NCI-H187 treated with DMSO at 0.1 percent for 48 hours (cell line): Measurements from ENCODE around the gene SAMD4A.

Experiments
- DNase-seq: peaks from one replicate; lab custom pipeline; 2025; lab: John Stamatoyannopoulos, UW

The SAMD4A gene

GRCh38 chr14:54763761-54764160, 196.8 kb downstream of the SAMD4A start:
- DNase-seq = no peak

GRCh38 chr14:54766276-54767138, 199.6 kb downstream of the SAMD4A start:
- DNase-seq = no peak

GRCh38 chr14:54767139-54767431, 200.2 kb downstream of the SAMD4A start:
- DNase-seq = no peak

GRCh38 chr14:54767450-54767849, 200.5 kb downstream of the SAMD4A start:
- DNase-seq = no peak

- no peak for DNase-seq
These were observed 201.7 kb downstream of the SAMD4A start for GRCh38 chr14:54768501-54769129.

- no peak for DNase-seq
These were observed 203.3 kb downstream of the SAMD4A start for GRCh38 chr14:54769951-54770863.

GRCh38 chr14:54771411-54772027, 204.6 kb downstream of the SAMD4A start:
- no peak for DNase-seq

GRCh38 chr14:54772451-54772881, 205.5 kb downstream of the SAMD4A start:
- no peak for DNase-seq

GRCh38 chr14:54773171-54774006, 206.5 kb downstream of the SAMD4A start:
- DNase-seq = peak; percentile 10

GRCh38 chr14:54774824-54775223, 207.9 kb downstream of the SAMD4A start:
- no peak for DNase-seq

GRCh38 chr14:54775486-54776140, 208.7 kb downstream of the SAMD4A start:
- no peak for DNase-seq

GRCh38 chr14:54776361-54777001, 209.6 kb downstream of the SAMD4A start:
- DNase-seq = no peak

GRCh38 chr14:54777395-54777794, 210.5 kb downstream of the SAMD4A start:
- DNase-seq = no peak

GRCh38 chr14:54778618-54779345, 211.9 kb downstream of the SAMD4A start:
- DNase-seq = no peak

GRCh38 chr14:54781080-54781479, 214.2 kb downstream of the SAMD4A start:
- no peak for DNase-seq

GRCh38 chr14:54781961-54782750, 215.2 kb downstream of the SAMD4A start:
- no peak for DNase-seq

- DNase-seq = no peak
These were observed 216.1 kb downstream of the SAMD4A start for GRCh38 chr14:54782751-54783659.

- no peak for DNase-seq
These were observed 216.7 kb downstream of the SAMD4A start for GRCh38 chr14:54783660-54784015.
